GM12801 (cell line): ENCODE results near the gene POLD3.

Source experiments
- CTCF ChIP-seq: IDR thresholded peaks from one replicate; pipeline ENCODE4 v1.5.1; 2011; ENCODE audit warnings: control low read depth; ENCODE audit not compliant: insufficient read length; ENCODE audit errors: extremely low read depth

Gene POLD3

GRCh38 chr11:74672332-74672955, 80.1 kb downstream of the POLD3 start:
- TF ChIP-seq CTCF: no peak

- no peak for TF ChIP-seq CTCF
These were observed 80.7 kb downstream of the POLD3 start for GRCh38 chr11:74672956-74673692.

GRCh38 chr11:74673693-74674360, 81.4 kb downstream of the POLD3 start:
- no peak for TF ChIP-seq CTCF

- TF ChIP-seq CTCF: no peak
These were observed 83.4 kb downstream of the POLD3 start for GRCh38 chr11:74675761-74676160.

GRCh38 chr11:74676596-74676995, 84.2 kb downstream of the POLD3 start:
- TF ChIP-seq CTCF: no peak

- TF ChIP-seq CTCF: no peak
These were observed 84.7 kb downstream of the POLD3 start for GRCh38 chr11:74677131-74677530.

GRCh38 chr11:74678041-74678440, 85.7 kb downstream of the POLD3 start:
- no peak for TF ChIP-seq CTCF
